Kasumi-1 (cell line): ENCODE results near the gene DMWD.
"Not testable (repeated sequence)": the region's sequence is repeated elsewhere in the genome, so short reads cannot be mapped to it uniquely, and the experiment has no call there.

Source experiments
- DNase-seq, 2 experiments: peaks; one replicate each; lab custom pipeline; 2025; lab: John Stamatoyannopoulos, UW

The DMWD gene

DNA sequence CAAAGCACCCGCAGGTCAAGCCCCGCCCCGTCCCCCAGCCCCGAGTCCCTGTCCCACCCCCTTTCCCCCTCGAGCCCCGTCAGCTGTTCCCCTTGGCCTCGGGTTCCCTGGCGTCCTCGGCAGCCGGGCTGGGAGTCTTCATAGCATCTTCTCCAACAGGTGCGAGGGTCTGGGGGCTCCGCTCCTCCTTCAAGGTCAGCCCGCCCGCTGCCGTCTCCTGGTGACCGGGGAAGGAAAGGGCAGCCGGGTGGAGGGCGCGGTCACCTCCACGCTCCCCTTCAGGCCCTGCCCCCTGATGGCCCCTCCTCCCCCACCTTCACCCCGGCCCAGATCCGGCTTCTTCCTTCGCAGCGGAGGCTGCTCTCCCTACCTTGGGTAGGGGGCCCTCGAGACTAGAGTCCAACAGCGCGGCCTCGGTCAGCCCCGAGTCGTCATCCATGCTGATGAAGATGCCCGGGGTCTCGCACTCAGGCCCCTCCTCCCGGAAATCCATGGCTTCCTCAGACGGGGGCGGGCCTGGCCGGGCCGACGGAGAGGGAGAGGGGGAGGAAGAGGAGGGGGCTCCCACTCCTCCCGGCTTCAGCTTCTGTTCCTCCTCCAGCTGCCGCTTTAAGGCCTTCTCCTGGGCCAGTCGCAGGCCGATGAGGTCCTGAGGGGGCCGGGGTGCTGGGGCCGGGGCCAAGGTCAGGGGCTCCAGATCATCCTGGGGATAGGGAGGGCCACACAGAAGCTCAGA, 23.0 kb upstream of the DMWD start:
- DNase-seq: no peak

DNA sequence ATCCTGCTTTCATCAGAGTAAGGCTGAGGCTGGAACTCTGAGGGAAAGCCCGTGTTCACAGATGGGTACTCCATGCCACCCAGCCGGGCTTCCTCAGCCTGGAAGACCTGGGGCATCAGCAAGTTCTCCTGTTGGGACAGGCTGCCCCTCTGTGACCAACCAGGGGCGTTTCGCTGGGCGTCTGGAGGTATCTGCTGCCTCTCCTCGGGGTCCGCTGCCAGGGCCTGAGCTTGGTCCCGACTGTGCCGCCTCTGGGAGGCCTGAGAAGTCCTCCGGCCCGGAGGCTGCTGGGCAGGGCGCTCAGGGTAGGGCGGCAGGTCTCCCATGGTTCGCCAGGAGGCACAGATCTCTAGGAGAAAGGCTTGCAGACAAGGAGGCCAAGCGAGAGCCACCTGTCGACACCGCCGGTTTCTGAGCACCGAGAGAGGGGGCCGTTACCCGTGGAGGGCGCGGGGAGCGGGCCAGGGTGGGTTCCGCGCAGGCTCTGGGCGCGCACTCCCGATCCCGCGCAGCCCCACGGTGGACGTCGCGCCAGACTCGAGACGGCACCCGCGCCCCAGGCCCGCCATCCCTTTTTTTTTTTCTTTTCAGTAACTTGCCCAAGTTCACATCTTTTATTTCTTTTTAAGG, 22.3 kb upstream of the DMWD start, which contains the start of gene RSPH6A:
Gene RSPH6A, minus strand, starts transcription at position 458 of the 630 bp plus-strand sequence. Its CDS starts 132 bp downstream, at position 326.
- DNase-seq: no peak

DNA sequence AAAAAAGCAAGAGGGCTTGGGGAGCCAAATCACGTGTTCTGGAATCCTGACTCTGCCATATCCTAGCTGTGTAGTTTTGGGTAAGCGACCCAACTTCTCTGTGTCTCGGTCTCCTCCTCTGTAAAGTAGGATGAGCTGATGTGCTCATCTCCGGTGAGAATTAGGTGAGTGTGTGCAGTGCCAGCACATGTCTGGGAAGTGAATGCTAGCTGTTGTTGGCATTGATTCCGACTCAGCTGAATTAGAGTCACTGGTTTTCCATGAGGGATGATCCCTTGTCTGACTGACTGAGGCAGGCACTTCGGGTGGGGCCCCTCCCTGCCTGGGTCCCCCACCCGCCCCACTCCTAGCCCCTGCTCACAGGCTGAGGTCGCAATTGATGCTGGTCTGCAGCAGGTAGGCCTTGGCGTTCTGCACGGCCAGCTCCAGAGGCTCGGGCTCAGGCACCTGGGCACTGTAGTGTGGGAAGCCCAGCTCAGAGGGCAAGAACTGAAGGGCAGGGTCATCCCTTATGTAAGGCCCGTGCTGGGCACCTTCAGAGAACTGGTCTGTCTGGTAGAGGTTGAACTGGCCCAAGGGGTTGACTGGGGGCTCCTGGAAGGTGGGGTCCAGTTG, 21.6 kb upstream of the DMWD start:
- DNase-seq: no peak

DNA sequence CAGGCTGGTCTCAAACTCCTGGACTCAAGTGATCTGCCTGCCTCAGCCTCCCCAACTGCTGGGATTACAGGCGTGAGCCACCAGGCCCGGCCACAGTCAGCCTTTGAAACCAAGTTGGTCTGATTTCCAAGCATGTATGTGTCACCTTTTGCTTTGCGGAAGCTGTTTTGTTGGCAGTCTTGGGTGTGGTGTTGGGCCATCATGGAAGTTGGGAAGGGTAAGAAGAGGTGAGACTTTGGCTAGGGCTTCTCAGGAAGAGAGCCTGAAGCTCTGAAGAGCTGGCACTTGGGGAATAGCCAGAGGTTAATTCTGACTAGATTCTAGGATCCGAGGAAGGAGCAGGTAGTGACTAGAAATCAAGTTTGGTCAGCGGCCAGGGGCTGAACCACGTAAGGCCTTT, 19.7 kb upstream of the DMWD start:
- DNase-seq: no peak

DNA sequence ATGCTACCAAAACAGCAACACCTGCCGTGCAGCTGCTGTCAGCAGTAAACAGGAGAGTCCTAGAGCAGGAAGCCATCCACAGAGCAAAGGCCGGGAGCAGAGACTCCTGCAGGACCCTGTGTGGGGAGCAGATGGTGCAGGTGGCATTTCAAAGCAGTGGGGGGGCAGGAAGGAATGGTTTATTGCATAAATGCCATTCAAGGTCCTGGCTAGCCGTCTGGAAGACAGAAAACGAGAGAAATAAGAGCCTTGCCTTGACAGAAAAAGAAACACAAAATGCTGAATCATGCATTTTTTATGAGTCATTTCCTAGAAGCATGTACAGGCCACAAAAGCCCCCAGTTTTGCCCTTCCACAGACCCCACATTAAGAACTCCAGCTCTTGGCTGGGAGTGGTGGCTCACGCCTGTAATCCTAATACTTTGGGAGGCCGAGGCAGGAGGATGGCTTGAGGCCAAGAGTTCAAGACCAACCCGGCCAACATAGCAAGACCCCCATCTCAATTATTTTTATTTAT, 17.1 kb upstream of the DMWD start:
- DNase-seq: peak; percentile 49 to 55

DNA sequence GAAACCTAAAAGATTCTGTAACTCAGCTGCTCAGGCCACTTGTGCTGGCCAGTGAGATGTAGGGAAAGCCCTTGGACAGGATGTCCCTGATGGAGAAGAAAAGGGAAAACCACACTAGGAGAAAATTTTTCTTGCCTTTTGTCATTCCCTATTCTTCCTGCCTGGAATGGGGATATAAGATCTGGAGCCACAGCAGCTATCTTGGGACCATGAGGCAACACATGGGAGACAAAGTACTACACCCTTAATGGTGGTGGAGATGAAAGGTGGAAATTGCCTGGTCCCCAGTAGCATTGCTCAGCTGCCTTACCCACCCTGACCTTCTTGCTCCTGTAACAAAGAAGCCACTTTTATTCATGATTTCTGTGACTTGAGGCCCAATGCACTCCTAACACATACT, 13.1 kb upstream of the DMWD start:
- DNase-seq: no peak

DNA sequence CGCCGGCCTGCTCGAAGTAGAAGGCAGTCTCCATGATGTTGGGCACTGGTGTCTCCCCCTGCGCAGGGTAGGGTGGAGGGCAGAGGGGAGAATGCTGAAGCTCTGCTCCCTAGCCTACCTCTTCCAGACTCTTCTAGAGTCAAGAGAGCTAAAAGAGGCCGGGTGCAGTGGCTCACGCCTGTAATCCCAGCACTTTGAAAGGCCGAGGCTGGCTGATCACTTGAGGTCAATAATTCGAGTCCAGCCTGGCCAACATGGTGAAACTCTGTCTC, 12.2 kb upstream of the DMWD start:
- DNase-seq: no peak

DNA sequence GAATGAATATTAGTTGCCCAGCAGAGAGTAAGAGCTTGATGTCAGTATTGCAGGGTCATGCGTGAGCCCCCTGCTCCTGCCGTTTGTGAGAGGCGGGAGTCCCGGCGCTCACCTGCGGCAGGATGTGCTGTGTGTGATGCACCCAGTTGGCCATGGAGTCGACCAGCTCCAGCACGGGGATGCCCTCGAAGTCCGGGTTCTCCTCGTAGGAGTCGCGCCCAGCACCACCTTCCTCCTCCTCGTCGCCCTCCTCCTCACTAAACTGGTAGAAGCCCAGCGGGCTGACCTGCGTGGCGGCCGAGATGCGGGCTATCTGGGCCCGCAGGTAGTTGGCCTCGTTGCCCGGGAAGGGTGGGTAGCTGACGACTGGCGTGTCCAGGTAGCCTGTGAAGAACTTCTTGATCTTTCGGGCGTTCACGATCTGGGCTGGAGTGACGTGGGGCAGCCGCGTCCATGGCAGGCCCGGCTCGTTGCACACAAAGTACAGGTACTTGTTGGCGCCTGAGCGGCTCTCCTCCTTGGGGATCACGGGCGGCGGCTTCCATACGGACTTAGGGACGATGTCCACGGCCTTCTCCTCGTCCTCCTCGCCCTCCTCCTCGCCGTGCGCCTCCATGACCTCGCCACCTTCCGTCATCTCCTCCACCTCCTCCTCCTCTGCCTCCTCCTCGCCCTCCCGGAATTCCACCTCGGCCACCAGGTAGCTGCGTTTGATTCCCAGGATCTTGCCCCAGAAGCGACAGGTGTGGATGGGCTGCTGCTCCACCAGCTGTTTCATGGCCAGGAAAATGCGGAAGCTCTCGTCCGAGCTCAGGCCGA, 11.7 kb upstream of the DMWD start:
- no peak for DNase-seq

DNA sequence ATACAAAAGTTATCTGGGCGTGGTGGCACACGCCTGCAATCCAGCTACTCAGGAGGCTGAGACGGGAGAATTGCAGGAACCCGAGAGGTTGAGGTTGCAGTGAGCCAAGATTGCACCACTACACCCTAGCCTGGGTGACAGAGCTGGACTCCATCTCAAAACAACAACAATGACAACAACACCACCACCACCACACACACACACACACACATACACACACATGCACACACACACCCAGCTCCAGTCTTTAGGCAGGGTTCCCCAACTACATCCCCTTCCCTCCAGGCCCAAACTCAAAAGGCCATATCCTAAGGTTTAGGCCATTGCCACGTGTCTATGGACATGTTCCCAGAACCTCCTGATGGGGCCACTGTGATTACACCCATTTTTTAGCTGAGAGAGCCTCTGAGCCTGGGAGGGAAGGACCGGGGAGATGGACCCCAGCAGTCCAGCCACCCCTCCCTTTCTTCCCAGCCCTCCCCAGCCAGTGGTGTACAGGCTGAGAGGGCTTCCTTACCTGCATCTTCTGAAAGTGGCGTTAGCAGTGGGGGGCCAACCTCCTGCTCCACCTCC, 9.0 kb upstream of the DMWD start:
- DNase-seq: no peak

DNA sequence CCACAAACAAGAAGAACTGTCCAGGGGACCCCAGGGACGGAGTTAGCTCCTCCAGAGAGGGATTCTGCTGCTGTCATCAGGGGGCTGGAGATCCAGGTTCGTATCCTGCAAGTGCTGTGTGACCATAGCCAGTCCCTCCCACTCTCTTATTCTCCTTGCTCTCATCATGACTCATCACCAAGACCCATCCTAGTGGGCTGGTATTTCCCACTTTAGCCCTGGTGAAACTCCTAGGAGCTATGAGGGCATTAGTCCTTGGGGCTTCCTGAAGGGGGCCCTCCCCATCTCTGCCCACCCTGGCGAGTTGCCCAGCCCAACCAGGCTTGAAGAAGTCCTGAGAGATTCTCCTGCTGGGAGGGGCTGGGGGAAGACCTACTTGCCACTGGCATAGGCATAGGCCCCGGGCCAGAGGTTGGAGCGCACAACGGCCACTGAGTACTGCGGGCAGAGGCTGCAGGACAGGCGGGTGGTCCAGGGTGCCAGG, 7.5 kb upstream of the DMWD start:
- no peak for DNase-seq

DNA sequence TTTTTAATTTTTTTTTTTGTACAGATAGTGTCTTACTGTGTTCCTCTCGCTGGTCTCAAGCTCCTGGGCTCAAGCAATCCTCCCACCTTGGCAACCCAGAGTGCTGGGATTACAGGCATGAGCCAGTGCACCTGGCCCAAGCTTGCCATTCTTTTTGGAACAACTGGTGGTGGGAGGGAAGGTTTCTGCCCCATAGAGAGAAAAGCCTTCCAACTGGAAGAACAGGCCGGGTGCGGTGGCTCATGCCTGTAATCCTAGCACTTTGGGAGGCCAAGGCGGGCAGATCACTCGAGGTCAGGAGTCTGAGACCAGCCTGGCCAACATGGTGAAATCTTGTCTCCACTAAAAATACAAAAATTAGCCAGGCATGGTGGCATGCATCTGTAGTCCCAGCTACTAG, 6.9 kb upstream of the DMWD start:
- not testable (repeated sequence) for DNase-seq

DNA sequence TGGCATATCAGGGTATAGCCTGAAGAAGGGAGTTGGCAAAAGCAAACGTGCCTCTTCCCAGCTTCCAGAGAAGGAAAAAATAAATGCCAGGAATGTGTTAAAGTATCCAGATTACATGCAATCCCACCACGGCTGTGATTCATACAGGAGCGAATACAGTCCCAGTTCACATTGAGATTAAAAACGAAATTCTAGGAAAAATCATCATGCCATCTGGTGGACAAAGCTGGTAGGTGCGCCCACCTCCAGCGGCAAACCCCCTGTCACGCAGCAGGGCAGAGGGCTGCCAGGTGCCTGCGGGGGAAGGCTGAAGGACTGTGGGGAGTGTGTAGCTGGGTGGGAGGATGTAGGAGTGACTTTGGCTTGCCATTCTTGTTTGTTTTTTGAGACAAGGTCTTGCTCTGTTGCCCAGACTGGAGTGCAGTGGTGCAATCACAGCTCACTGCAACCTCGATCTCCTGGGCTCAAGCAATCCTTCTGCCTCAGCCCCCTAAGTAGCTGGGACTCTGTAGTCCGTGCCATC, 6.4 kb upstream of the DMWD start:
- DNase-seq: peak; percentile 68 to 75

DNA sequence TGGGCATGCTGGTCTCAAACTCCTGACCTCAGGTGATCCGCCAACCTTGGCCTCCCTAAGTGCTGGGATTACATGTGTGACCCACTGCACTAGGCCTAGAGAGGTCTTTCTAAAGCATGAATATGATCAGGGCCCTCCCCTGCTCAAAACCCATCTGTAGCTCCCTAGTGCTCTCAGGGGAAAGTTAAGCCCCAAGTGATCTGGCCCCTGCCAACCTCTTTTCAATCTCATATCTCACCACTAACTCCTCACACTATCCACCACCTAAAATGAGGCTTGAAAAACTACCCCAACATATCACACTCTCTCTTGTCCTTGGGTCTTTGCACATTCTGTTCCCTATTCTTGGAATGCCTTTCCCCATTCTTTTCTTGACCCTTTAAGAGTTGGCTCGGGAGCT, 2.0 kb upstream of the DMWD start:
- DNase-seq: no peak

DNA sequence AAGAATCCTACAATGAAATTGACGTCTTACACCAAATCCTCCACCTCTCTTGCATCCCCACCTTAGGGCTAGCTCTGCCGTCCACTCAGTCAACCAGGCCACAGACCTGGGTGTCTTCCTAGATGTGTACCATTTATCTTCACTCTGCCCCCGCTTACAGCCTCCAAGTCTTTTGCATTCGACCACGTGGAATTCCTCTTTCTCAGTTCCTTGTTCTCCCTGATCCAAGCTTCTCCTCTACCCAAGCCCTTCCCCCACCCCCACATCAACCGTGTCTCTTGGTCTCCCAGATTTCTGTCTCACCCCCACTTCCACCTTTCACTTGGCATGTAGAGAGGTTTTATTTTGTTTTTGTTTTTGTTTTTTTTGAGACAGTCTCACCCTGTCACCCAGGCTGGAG, 1.2 kb upstream of the DMWD start:
- DNase-seq: no peak

DNA sequence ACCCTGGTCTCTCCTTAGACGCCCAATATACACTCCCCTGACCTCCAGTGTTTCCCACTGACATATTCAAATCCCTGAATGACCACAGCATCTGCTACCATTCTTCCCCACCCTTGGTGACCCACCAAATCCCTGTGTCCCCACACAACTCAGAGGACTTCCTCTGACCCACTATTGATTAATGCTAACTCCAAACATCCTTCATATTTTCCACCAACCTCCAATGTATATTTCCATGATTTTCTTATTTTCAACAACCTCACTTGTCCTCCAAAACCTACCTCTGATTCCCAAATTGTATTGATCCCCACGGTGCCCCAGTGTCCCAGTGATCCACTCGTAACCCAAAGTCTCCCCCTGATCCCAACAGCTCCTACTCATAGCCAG, 526 bp upstream of the DMWD start:
- DNase-seq: no peak

DNA sequence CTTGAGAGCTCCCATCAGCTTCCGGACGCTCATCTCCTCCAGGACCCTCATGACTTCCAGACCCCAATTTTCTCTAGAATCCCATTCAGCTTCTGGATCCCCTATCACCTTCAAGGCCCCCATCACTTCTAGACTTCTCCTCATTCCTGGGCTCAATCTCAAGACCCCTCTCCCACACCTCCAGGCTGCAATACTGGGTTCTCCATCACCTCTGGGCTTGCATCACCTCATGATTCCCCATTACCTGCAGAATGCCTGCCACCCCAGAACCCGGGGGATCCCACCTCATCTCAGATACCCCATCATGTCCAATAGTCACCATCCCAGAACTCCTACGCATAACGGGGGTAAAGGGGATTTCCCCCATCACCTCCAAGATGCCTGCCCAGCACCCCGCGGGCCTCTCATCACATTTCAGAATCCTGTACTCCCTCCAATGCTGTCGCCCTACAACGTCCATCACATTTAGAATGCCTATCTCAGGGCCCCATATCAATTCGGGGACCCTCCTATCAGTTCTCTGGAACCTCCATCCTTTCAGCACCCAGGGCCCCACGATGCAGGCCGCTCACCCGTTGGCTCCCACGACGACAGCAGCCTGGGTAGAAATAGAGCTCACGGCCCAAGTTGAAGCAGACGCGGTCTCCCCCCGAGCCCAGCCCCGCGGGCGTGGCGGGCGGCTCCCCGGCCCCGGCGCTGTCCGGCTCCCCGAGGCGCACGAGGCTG, 738 bp downstream of the DMWD start:
- no peak for DNase-seq

DNA sequence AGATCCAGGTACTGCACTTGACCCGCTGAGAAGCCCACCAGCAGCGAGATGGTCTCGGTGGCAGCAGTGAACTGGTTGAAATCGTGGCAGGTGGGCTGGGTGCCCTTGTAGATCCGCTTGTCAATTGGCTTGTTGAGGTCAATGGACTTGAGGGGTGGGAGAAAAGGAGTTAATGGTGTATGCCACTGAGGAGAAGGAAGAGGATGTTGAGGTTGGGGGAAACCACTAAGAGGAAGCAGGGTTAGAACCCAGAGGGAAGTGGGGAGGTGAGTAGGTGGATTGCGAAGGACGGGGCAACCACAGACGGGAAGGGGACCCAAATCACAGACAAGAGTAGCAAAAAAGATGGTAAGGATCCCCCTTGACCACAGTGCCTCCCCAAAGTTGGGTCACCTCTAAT, 1.7 kb downstream of the DMWD start:
- peak; percentile 87 to 89 for DNase-seq

DNA sequence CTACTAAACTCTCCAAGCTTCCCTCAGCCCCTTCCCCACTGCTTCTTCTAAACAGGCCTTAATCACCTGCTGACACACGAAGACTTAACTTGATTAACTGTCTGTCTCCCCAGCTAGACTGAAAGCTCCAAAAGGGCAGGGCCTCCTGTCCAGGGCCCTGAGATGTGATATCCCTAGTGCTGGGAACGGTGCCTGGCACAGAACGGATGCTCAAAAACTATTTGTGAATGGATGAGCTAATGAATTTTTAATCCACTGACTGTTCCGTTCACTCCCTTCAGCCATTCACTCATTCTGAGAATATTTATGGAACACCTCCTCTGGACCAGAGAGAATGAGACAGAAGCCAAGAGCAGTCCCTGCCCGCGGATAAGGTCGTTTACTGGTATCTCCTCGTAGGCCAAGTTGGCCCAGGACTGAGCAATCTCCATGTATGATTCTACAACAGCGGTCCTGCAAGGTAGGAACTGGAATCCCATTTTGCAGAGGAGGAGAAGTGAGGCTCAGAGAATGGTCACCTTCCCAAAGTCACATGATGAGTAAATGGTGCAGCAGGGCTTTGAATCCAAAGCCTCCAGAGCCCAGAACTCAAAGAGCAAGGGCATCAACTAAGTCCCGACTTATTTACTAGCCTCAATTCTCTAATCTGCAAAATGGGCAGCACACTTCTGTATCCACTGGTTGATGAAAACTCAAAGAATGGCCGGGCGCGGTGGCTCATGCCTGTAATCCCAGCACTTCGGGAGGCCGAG, 3.4 kb downstream of the DMWD start:
- no peak for DNase-seq

DNA sequence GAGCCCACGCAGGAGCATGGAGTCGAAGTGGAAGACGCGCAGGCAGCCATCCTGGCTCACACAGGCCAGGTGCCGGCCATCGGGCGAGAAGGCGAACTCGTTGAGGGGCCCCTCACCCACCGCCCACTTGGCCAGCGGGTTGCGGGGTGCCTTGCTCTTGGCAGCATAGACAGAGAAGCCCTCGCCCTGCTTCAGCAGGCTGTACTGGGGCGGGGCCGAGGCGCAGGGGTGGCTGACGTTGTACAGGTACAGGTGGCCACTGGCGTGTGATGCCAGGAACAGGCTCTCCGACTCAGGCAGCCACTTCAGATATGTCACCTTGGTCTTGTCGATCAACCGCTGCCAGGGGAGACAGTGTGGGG, 6.1 kb downstream of the DMWD start:
- no peak for DNase-seq

DNA sequence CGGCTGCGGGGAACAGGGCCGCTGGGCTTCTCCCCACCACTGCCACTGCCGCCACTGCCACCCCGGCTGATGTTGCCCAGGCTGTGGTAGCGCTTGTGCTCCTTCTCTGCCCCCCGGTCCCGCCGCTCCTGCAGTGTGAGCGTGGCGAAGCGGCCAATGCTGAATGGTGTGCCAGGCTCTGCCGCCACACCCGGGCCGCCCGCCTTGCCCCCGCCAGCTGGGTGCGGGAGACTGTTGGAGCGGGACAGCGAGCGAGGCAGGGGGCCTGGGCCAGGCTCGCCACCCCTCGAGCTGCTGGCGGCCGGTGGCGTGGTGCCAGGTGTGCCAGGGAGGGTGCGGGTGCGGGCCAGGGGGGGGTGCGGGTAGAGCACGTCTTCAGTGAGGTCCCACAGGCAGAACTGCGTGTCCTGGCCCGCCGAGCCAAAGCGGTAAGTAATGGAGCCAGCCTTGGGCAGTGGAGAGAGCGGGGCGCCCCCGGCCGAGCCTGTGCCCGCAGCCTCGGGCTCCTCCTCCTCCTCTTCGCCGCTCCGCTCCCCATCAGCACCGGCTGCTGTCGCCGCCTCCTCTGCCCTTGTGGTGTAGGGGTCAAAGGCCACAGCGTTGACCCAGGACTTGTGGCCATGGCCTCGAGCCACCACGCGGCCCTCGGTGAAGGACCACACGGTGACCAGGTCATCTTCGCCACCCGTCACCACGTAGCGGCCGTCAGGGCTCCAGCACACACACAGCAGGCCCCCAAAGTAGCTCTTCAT, 6.7 kb downstream of the DMWD start:
- no peak for DNase-seq
